ENCODE data around the gene MTHFSD. TPM values are rescaled to one million over a fixed set of nuclear protein-coding genes. Genes with fewer than 3 reads are reported as not detected.
A peak's percentile ranks its signal among the peaks of the same experiment; 100 is the strongest.
"Not testable (repeated sequence)": the region's sequence is repeated elsewhere in the genome, so short reads cannot be mapped to it uniquely, and the experiment has no call there.

The MTHFSD gene
- 29.0 TPM for total RNA-seq

DNA sequence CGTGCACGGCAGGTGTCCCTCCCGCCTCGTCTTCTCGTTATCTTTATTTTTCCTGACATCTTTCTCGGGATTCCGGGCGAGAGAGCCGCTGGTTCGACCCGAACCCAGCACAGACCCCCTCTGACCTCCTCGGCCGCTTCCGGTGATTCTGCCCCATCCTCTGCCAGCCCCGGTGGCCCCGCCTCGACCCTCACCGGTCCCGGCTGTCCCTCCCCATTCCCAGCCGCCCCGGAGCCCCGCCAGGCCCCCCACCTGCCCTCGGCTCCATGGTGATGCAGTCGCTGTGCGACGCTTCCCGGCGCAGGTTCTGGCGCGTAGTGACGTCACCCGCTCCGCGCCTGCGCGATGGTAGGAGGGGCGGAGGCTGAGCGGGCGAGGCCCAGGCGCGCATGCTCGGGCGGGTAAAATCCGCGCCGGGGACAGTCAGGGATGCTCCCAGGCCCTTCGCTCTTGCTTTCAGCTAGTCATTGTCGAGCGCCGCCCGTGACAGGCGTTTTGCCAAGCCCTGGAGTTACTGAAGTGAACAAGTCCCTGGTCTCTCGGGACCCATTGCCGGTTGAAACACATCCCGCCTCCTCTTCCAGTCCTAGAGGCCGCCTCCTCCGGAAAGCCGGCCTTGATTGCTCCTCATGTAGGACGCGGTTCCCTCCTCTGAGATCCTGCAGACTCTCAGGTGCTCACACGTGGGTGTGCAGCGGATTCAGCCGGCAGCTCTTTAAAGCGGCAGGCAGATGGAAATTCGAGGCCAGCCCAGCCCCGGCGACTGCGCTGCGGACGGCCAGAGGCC lies at the start of gene MTHFSD:
MTHFSD (minus strand) TSS at position 319 of the 787 bp plus-strand sequence; CDS start at position 268, 51 bp downstream.
- peak; percentile 94 for DNase-seq (ENCODE audit: low spot score)

DNA sequence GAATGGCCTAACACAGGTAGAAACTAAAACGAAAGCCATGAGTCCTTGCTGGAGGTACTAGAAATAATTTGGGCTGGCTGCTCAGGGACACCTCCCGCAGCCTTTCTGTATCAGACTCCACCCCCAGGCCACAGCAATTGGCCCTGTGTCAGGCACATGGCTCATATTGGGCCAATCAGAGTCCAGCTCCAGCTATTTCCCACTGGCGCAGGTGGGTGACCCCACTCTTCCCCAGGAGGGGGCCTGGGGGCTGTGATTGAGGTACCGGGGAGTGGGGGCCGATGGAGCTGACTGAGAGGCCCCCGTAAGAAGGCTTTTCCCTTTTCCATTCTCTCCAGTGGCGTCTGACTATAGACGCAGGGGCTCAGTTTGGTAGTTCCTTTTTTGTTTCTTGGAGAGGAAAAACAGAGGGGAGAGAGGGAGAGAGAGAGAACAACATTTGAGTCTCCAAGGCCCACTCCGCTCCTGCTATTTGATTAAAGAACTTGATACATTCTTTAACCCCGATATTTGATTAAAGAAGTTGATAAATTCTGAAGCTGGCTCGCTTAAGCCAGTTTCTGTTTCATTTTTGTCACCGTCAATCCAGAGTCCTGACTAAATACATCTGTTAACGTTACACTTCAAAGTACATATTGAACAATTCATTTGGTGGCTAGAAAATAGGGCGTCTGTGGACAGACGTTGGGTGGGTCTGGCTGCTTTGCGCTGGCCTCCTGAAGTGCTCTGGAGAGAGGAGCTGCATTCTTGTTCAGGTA lies 49.6 kb upstream of the MTHFSD start:
- no peak for DNase-seq (ENCODE audit: low spot score)

DNA sequence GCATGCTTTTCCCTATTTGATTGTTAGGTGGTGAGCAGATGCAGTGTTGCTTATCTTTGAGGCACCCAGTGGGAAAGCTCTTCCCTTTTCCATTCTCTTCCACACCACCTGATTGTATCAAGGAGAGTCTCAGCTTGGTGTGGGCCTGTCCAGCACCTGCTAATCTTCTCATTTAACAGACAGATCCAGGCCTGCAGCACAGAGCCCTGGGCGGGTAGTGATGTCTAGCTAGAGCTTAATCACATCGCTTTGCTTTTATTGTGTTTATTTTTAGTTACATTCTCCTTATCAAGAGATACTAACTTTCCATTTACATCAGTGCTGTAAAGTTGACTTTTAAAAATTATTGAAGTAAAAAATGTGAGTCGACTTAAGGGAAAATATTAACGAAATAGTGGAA lies 47.5 kb upstream of the MTHFSD start:
- DNase-seq (ENCODE audit: low spot score) = no peak

DNA sequence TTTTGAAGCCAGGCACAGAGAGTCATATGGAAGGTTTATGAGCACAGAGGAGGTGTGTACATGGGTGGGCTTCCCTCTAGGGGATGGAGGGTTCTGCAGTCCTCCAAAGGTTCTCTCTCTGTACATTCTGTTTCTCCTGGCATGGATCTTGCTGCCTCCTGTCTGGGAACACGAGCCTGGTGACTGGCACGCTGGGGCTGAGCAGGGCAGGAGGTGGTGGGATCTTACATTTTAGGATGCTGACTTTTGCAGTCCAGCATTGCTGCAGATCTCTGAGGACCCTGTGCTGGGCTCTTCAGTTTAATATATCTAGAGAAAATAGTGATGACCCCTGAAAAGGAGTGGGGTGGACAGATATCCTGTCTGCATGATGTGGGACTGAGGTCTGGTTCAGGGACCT lies 46.3 kb upstream of the MTHFSD start:
- DNase-seq (ENCODE audit: low spot score) = no peak

DNA sequence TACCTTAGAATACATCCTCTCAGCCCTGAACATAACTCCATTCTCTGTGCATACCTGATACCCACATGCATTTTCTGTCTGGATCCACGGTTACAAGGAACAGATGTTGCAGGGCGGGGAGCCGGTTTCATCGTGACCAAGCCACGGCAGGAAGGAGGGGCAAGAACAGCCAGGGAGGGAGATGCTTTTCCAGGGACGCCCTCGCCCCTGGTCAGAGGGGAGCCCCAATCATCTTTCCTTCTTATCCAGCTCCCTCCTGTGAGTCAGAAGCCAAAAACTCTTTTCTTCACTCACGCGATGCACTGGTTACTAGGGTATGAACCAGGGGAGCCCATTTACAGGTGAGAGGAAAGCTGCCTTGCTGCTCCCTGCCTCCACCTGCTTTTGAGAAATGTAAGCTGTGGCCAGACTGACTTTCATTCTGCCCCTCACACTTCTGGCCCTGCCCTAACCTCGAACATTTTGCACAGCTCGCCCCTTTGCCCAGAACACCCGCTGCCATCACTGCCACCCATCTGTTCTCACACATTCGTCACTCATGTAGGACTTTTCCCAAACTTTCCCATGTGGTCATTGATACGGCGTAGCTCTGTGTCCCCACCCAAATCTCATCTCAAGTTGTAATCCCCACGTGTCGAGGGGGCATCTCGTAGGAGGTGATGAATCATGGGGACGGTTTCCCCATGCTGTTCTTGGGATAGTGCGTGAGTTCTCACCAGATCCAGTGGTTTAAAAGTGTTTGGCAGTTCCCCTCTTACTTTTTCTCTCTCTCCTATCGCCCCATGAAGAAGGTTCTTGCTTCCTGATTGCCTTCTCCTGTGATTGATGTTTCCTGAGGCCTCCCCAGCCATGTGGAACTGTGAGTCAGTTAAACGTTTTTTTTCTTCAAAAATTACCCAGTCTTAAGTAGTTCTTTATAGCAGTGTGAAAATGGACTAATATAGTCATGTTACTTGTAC lies 43.9 kb upstream of the MTHFSD start:
- no peak for DNase-seq (ENCODE audit: low spot score)

GRCh38 chr16:86597880-86598606 lies 43.0 kb upstream of the MTHFSD start:
- no peak for DNase-seq (ENCODE audit: low spot score)

DNA sequence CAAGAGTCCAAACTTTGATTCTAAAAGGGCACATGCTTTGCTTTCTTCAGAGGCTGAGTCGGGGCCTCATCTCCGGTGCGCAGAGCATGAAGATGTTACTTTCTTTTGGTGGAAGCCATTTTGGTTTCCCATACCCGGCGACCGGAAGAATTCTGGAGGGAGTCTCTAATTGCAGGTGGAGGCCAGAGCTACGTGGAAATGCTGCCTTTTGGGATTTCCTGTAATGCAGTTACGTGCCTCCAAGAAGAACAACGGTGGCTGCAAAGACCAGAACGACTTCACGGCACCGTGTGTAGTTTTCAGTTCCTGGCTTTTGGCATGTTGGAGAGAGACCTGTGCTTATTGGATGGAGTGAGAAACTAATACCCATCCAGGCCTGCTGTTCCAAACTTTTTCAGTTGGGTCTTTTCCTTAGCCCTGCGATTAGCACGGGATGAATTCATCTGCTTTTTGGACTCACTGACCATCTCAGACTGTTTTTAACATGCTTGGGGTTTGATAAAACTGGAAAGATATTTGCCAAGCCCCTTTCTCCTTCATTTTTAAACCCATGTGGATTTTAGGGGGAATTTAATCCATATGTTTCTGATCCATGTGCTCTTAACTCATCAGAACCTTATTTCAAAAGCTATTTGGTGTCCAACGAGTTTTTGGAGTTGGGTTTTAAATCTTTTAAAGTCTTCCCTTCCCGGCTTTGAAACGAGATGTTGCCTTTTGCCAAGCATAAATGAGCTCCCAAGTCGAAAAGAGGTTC lies 42.3 kb upstream of the MTHFSD start:
- DNase-seq (ENCODE audit: low spot score) = no peak

DNA sequence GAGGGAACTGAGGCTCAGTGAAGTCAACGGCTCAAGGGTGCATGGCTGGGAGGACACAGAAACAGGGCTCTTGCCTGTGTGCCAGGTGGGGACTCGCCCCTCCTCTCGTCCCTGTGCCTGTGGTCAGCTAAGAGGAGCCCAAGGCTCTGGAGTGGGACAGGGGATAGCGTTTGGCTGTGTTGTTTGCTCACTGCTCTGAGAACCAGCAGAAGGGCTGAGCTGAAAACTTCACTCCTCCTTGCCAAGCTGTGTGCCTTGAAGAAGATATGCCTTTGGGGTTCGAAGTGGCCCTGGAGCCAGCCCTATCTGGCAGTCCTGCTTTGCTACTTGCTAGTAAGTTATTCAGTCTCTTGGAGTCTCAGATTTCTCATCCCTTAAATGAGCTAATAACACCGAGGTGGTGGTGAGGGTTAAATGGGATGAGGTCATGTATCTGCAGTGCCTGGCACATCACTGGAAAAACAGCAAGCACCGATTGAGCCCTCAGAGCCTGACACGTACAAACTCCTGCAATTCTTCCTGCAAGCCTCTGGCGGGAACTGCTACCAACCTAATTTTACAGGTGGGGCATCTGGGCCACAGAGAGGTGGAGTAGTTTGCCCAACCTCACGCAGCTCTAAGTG lies 41.1 kb upstream of the MTHFSD start:
- no peak for DNase-seq (ENCODE audit: low spot score)

DNA sequence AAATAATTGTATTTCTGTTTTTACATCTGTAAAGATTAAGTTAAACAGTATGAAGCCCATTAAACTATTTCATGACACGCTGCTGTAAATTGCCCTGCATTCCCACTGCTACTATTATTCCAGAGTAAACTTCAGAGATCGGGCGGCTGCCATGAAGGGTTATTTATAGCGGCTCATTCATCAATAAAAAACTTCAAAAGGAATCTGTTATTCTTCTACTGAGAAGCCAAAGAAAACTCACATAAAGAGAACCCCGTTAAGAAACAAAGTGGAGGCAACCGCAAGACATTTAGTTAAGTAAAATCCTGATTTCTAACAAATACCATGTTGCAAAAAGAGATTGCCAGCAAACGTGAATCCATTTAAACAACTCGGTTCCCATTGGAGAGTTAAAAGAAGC lies 39.7 kb upstream of the MTHFSD start:
- DNase-seq (ENCODE audit: low spot score) = no peak

DNA sequence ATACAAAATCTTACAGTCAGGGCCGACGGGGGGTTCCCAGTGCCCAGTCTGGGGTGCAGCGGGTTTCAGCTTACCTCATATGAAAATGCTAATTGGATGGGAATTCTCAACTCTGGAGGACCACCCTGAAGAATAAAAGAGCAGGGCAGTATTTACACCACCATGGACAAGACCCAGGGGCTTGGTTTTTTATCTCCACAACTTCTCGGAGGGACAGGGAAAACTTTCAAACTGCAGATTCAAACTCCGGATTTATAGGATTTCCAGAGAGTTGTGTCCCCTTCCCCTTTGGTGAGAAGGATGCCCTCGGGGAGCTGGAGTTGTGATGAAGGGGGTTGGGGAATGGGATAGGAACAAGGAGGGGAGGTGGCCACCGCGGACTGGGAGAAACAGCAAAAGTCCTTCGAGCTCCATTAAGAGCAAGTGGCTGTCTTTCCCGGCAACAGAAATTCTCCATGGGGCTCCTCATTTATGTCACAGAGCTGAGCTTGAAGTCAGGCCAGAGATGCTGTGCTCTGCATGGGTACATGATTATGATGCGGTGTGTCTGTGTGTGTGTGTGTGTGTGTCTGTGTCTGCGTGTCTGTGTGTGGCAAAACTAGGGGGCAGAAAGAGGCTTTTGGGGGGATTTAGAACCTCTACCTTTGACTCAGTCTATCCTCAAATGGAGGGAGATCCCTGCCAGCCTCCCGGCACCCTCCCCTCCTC lies 39.0 kb upstream of the MTHFSD start:
- no peak for DNase-seq (ENCODE audit: low spot score)

DNA sequence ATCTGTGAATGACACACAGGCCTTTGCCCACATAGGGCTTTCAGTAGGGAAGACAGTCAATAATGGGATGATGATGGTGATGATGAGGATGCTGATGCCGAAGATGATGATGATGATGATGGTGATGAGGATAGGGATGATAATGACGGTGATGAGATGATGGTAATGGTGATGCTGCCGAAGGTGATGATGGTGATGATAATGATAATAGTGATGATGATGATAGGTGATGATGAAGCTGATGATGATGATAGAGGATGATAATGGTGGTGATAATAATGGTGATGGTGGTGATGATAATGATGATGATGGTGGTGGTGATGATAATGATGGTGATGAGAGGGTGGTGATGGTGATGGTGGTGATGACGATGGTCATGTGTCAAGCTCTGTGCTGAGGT lies 36.2 kb upstream of the MTHFSD start:
- DNase-seq (ENCODE audit: low spot score) = no peak

GRCh38 chr16:86590501-86591144 lies 35.6 kb upstream of the MTHFSD start:
- no peak for DNase-seq (ENCODE audit: low spot score)

- DNase-seq (ENCODE audit: low spot score) = not testable (repeated sequence)
Measured at GRCh38 chr16:86587955-86588354, 32.9 kb upstream of the MTHFSD start.

DNA sequence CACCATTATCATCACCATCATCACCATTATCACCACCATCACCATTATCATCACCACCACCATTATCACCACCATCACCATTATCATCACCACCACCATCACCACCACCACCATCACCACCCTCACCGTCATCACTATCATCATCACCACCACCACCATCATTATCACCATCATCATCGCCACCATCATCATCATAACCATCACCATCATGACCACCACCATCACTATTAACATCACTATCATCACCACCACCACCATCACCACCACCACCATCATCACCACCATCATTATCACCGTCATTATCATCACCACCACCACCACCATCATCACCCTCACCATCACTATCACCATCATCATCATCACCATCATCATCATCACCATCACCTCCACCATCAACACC lies 32.5 kb upstream of the MTHFSD start:
- no peak for DNase-seq (ENCODE audit: low spot score)

DNA sequence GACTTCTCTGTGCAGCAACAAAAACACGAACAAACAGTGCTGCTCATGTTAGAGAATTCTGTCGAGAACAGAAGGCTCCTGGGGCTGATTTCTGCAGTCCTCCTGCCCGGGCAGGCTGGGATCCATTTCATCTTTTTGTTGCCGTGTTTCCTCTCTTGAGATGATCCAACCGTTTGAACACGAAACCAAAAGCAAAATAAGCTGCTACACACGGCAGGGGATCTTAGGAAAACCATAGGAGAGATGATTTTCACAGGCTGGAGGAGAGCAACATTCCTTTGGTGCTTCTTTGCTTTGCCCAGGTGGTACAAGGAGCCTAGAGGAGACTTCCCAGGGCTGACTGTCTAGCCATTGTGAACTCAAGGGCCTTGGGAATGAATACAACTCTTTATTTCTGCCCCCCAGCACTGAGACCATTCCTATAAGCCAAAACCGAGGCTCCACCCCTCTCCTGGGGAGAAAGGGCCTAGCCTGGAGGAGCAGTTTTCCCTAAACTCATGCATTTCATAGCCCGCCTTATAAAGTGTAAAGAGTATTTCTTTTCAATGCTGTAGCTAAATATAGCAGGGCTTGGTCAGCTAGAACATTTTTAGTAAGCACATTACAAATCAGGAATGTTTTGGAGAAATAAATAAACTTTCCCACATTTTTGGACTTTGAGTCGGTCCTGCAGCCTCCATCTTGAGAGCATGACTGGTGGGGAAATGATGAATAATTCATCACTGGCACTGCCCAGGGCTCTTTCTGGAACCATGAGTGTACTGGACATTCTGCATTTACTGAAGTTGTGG lies 31.0 kb upstream of the MTHFSD start:
- DNase-seq (ENCODE audit: low spot score) = no peak

GRCh38 chr16:86584726-86585721 lies 30.0 kb upstream of the MTHFSD start:
- DNase-seq (ENCODE audit: low spot score) = peak; percentile 66

All from mucosa of gallbladder (tissue), 1 donor.